Lower leg skin (tissue), 3 donors: ENCODE results near the gene SSTR5.

ENCODE experiments used
- CTCF ChIP-seq, 3 donors: fragments of 450-650 bp; IDR thresholded peaks; one replicate each; pipeline ENCODE4 v1.5.1; 2016; ENCODE audit warnings: antibody characterized with exemption in 3 of 3, mild to moderate bottlenecking in 3 of 3, moderate library complexity in 2 of 3
- POLR2A ChIP-seq, 2 donors: fragments of 450-650 bp; IDR thresholded peaks; one replicate each; pipeline ENCODE4 v1.6.1; 2016 to 2017; ENCODE audit warnings: antibody characterized with exemption in 2 of 2, mild to moderate bottlenecking in 1 of 2, moderate library complexity in 1 of 2

GRCh38 chr16:1032607-1033006 is 39.9 kb upstream of the SSTR5 start:
- TF ChIP-seq CTCF (IDR thresholded peaks at IDR 0.05) (no peak), POLR2A (IDR thresholded peaks at IDR 0.05) (no peak)
